Loucy (cell line): Measurements from ENCODE around the gene GABARAPL2.

ENCODE experiments used
- CTCF ChIP-seq: fragments of 200-600 bp; sonication (generic); conservative IDR thresholded peaks from 2 replicates; pipeline ENCODE4 v1.5.1; 2014; ENCODE audit warnings: mild to moderate bottlenecking, antibody characterized with exemption, low read length
- EZH2phosphoT487 ChIP-seq: fragments of 200-600 bp; IDR thresholded peaks from 2 replicates; pipeline ENCODE4 v1.6.1; 2018; ENCODE audit warnings: antibody characterized with exemption, mild to moderate bottlenecking, moderate library complexity, borderline replicate concordance

- no peak for TF ChIP-seq CTCF
- TF ChIP-seq EZH2phosphoT487 = no peak
Measured at GRCh38 chr16:75593825-75594820, 27.9 kb downstream of the GABARAPL2 start.
